Measurements from ENCODE around the gene NUBPL.
"Not testable (repeated sequence)": the region's sequence is repeated elsewhere in the genome, so short reads cannot be mapped to it uniquely, and the experiment has no call there.

The NUBPL gene

GRCh38 chr14:31678421-31679249 lies 117.4 kb downstream of the NUBPL start:
- no peak for DNase-seq

GRCh38 chr14:31682768-31683167 lies 121.6 kb downstream of the NUBPL start:
- no peak for DNase-seq

GRCh38 chr14:31687726-31688125 lies 126.5 kb downstream of the NUBPL start:
- no peak for DNase-seq

GRCh38 chr14:31690056-31690455 lies 128.9 kb downstream of the NUBPL start:
- no peak for DNase-seq

- DNase-seq, result peak; percentile 59
Observed at GRCh38 chr14:31692376-31692781, 131.2 kb downstream of the NUBPL start.

GRCh38 chr14:31696378-31696777 lies 135.2 kb downstream of the NUBPL start:
- no peak for DNase-seq

- no peak for DNase-seq
Observed at GRCh38 chr14:31699809-31700208, 138.6 kb downstream of the NUBPL start.

GRCh38 chr14:31700282-31701074 lies 139.3 kb downstream of the NUBPL start:
- no peak for DNase-seq

- DNase-seq, result no peak
Observed at GRCh38 chr14:31702130-31702529, 140.9 kb downstream of the NUBPL start.

- no peak for DNase-seq
Observed at GRCh38 chr14:31703056-31703455, 141.9 kb downstream of the NUBPL start.

- no peak for DNase-seq
Observed at GRCh38 chr14:31705731-31706130, 144.5 kb downstream of the NUBPL start.

- DNase-seq, result not testable (repeated sequence)
Observed at GRCh38 chr14:31708661-31709060, 147.5 kb downstream of the NUBPL start.

- no peak for DNase-seq
Observed at GRCh38 chr14:31712244-31713127, 151.3 kb downstream of the NUBPL start.

GRCh38 chr14:31716208-31716607 lies 155.0 kb downstream of the NUBPL start:
- DNase-seq, result no peak

GRCh38 chr14:31717294-31718085 lies 156.3 kb downstream of the NUBPL start:
- DNase-seq, result peak; percentile 36

GRCh38 chr14:31718585-31718984 lies 157.4 kb downstream of the NUBPL start:
- DNase-seq, result no peak

GRCh38 chr14:31718985-31719384 lies 157.8 kb downstream of the NUBPL start:
- DNase-seq, result no peak

GRCh38 chr14:31726337-31726736 lies 165.1 kb downstream of the NUBPL start:
- DNase-seq, result no peak

GRCh38 chr14:31727797-31728196 lies 166.6 kb downstream of the NUBPL start:
- no peak for DNase-seq

GRCh38 chr14:31740688-31741087 lies 179.5 kb downstream of the NUBPL start:
- no peak for DNase-seq

- DNase-seq, result no peak
Observed at GRCh38 chr14:31745741-31746140, 184.5 kb downstream of the NUBPL start.

- no peak for DNase-seq
Observed at GRCh38 chr14:31746326-31746725, 185.1 kb downstream of the NUBPL start.
